ENCODE data around the gene SPACDR. TPM values are rescaled to one million over a fixed set of nuclear protein-coding genes. Genes with fewer than 3 reads are reported as not detected.
A peak's percentile ranks its signal among the peaks of the same experiment; 100 is the strongest.
"Not testable (repeated sequence)": the region's sequence is repeated elsewhere in the genome, so short reads cannot be mapped to it uniquely, and the experiment has no call there.

The SPACDR gene, protein sequence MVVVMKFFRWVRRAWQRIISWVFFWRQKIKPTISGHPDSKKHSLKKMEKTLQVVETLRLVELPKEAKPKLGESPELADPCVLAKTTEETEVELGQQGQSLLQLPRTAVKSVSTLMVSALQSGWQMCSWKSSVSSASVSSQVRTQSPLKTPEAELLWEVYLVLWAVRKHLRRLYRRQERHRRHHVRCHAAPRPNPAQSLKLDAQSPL
- 2.8 and 2.9 TPM in 2 replicates for total RNA-seq

DNA sequence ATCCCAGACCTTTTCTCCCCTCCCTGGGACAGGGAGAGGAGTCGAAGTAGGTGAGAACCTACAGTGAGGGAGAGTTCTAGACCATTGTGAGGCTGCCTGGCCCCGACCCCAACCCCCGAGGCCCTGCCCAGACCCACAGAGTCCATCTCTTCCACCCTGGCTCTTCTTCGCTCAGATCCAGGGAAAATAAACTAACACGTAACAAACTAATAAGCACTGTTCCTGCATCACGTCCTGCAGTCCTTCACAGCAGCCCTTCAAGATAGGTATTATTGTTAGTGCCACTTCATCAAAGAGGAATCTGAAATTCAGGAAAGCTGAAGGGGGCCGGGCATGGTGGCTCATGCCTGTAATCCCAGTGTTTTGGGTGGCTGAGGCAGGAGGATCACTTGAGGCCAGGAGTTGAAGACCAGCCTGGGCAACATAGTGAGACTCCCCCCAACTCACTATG, at the start of gene SPACDR:
Gene SPACDR, minus strand, starts transcription at position 51 of the 451 bp plus-strand sequence. CDS start 235 bp downstream, outside the sequence.
- intact Hi-C loops (cut with micrococcal nuclease), result no loop called here
- Mint-ChIP-seq H3K27me3 (ENCODE audit: insufficient read depth) (no peaks in the 10 kb centered on the region), H3K27ac (no peak within 1 kb of the TSS), H3K9me3 (no peaks in the 10 kb centered on the region), H3K36me3 (ENCODE audit: low read depth) (peaks cover 18% of the 10 kb centered on the region), H3K4me1 (ENCODE audit: low read depth) (no peaks in the 10 kb centered on the region), H3K4me3 (no peak within 1 kb of the TSS)
- no peak for DNase-seq (ENCODE audit: low spot score)

DNA sequence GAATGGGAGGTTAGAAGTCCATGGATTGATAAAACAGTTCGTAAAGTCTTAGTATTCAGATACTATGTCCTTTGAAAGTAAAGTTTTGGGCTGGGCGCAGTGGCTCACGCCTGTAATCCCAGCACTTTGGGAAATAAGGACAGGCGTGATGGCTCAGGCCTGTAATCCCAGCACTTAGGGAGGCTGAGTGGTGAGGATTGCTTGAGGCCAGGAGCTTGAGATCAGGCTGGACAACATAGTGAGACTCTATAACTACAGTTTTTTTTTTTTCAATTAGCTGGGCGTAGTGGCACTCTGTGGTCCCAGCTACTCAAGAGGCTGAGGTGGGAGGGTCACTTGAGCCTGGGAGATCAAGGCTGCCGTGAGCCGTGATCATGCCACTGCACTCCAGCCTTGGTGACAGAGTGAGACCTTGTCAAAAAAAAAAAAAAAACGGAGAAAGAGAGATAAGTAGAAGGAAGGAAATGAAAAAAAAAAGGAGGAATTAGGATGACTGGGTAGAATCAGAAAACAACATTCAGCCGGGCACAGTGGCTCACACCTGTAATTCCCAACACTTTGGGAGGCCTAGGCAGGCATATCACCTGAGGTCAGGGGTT, 49.3 kb upstream of the SPACDR start:
- Mint-ChIP-seq H3K36me3 (ENCODE audit: low read depth) (peaks cover 2% of the 10 kb centered on the region), H3K27ac (no peak overlapping the region), H3K4me1 (ENCODE audit: low read depth) (peaks cover 16% of the 10 kb centered on the region), H3K4me3 (no peak overlapping the region), H3K9me3 (no peaks in the 10 kb centered on the region), H3K27me3 (ENCODE audit: insufficient read depth) (no peaks in the 10 kb centered on the region)
- DNase-seq (ENCODE audit: low spot score), result no peak
- intact Hi-C loops (cut with micrococcal nuclease), result no loop called here

DNA sequence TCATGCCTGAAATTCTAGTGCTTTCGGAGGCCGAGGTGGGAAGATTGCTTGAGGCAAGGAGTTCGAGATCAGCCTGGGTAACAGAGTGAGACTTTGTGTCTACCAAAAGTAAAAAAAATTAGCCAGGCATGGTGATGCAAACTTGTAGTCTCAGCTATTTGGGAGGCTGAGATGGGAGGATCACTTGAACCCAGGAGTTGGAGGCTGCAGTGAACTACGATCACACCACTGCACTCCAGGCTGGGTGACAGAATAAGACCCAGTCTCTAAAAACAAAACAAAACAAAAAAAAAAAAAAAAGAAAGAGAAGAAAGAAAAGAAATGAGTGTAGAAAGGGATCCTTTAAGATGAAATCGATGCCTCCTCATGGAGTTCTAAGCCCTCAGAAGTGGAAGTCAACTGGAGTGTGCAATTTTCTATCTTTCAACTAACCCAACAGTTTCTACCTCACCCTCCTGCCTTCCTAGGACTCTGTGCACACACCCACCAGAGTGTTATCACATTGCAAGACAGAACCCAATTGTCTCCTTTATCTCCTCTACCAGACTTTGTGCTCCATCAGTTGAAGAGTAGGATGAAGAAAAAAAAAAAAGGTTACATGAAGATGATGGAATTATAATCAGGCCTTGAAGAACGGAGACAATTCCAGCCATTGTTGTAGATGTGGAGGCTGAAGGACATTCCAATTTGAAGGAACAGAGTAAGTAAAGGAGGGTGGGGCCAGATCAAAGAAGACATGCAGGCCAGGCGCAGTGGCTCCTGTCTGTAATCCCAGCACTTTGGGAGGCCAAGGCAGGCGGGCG, 46.6 kb upstream of the SPACDR start:
- no peak for DNase-seq (ENCODE audit: low spot score)
- H3K27me3 Mint-ChIP-seq (ENCODE audit: insufficient read depth), result peaks cover 6% of the 10 kb centered on the region
- no peaks in the 10 kb centered on the region for H3K36me3 Mint-ChIP-seq (ENCODE audit: low read depth)
- no peaks in the 10 kb centered on the region for H3K9me3 Mint-ChIP-seq
- no peak overlapping the region for H3K4me3 Mint-ChIP-seq
- intact Hi-C loops (cut with micrococcal nuclease), result no loop called here
- H3K27ac Mint-ChIP-seq, result no peak overlapping the region
- peaks cover 6% of the 10 kb centered on the region for H3K4me1 Mint-ChIP-seq (ENCODE audit: low read depth)

DNA sequence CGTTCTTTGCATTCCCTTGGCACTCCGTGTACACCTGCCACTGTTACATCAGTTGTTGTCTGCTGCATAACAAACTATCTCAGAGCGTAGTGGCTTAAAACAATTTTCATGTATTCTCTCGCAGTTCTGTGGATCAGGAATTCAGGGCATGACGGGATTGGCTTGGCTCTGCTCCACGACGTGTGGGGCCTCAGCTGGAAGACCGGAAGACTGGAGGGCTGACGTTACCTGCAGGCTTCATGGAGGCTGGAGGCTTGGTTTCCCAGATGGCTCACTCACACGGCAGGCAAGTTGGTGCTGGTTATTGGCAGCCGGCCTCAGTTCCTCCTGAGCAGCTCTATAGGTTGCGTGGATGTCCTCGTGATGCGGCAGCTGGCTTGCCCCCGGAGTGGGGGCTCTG, 45.2 kb upstream of the SPACDR start:
- intact Hi-C loops (cut with micrococcal nuclease), result no loop called here
- Mint-ChIP-seq H3K4me3 (no peak overlapping the region), H3K4me1 (ENCODE audit: low read depth) (no peaks in the 10 kb centered on the region), H3K27ac (no peak overlapping the region), H3K36me3 (ENCODE audit: low read depth) (no peaks in the 10 kb centered on the region), H3K27me3 (ENCODE audit: insufficient read depth) (peaks cover 6% of the 10 kb centered on the region), H3K9me3 (no peaks in the 10 kb centered on the region)
- no peak for DNase-seq (ENCODE audit: low spot score)

DNA sequence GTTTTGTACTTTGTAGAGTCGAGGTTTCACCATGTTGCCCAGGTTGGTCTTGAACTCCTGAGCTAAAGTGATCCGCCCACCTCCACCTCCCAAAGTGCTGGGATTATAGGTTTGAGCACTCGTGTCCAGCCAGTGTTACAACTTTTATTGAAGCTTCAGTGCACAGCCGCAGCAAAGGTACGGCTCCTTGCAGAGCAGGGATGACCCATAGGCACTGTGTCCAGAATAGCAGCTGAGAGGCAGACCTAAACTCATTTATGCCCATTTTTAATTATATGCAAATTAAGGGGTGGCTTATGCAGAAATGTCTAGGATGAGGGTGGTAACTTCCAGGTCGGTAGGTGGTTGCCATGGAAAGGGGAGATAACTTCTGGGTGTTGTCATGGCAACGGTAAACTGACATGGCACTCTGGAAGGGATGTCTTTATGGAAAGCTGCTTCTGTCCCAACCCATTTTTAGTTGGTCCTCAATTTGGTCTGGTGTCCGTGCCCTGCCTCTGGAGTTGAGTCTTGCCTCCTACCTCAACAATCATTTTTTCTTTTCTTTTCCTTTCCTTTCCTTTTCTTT, 42.4 kb upstream of the SPACDR start:
- H3K4me1 Mint-ChIP-seq (ENCODE audit: low read depth), result no peaks in the 10 kb centered on the region
- intact Hi-C loops (cut with micrococcal nuclease), result no loop called here
- H3K36me3 Mint-ChIP-seq (ENCODE audit: low read depth), result no peaks in the 10 kb centered on the region

DNA sequence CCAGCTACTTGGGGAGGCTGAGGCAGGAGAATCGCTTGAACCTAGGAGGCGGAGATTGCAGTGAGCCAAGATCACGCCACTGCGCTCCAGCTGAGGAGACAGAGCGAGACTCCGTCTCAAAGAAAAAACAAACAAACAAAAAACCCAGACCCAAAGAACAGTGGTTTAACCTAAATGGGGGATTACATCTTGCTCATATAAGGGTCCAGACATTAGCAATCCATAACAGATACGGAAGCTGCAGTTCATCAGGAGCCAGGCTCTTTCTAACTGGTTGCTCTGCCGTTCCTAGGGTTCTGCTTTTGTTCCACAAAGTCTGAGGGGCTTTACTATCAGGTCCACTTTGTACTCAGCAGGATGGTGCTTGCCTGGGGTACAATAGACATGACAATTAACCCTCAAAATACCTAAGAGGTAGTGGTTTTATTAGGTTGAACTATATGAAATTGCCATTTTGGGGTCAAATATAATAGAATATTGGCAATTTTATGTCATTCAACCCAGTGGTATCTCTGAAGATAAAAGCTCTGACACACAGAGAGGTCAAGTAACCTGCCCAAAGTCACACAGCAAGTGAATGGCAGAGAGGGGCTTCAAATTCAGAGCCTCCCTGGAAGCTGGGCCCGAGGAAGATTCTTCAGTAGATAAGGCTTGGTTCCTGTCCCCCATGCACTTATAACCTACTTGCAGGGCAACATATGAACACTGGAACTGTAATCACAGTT, 41.0 kb upstream of the SPACDR start:
- Mint-ChIP-seq H3K27ac (no peak overlapping the region), H3K4me3 (no peak overlapping the region), H3K9me3 (no peaks in the 10 kb centered on the region), H3K36me3 (ENCODE audit: low read depth) (no peaks in the 10 kb centered on the region), H3K27me3 (ENCODE audit: insufficient read depth) (peaks cover 10% of the 10 kb centered on the region), H3K4me1 (ENCODE audit: low read depth) (no peaks in the 10 kb centered on the region)
- DNase-seq (ENCODE audit: low spot score), result no peak
- intact Hi-C loops (cut with micrococcal nuclease), result no loop called here

More for the DNA sequence above, 42.4 kb upstream of the SPACDR start:
- no peak overlapping the region for H3K4me3 Mint-ChIP-seq
- no peak for DNase-seq (ENCODE audit: low spot score)
- no peaks in the 10 kb centered on the region for H3K9me3 Mint-ChIP-seq
- H3K27ac Mint-ChIP-seq, result no peak overlapping the region
- H3K27me3 Mint-ChIP-seq (ENCODE audit: insufficient read depth), result peaks cover 6% of the 10 kb centered on the region

DNA sequence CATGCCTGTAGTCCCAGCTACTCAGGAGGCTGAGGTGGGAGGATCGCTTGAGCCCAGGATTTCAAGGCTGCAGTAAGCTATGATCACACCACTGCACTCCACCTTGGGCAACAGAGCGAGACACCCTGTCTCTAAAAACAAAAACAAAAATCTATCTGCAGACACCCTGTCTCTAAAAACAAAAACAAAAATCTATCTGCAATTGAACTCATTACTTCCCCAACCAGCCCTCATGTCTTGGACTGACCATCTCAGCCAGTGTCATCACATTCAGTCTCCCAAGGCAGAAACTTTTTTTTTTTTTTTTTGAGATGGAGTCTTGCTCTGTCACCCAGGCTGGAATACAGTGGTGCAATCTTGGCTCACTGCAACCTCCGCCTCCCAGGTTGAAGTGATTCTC, 40.0 kb upstream of the SPACDR start:
- DNase-seq (ENCODE audit: low spot score); H3K36me3 Mint-ChIP-seq (ENCODE audit: low read depth); H3K4me3 Mint-ChIP-seq; H3K4me1 Mint-ChIP-seq (ENCODE audit: low read depth); H3K9me3 Mint-ChIP-seq; H3K27me3 Mint-ChIP-seq (ENCODE audit: insufficient read depth); H3K27ac Mint-ChIP-seq; intact Hi-C loops (cut with micrococcal nuclease): not testable (repeated sequence)

DNA sequence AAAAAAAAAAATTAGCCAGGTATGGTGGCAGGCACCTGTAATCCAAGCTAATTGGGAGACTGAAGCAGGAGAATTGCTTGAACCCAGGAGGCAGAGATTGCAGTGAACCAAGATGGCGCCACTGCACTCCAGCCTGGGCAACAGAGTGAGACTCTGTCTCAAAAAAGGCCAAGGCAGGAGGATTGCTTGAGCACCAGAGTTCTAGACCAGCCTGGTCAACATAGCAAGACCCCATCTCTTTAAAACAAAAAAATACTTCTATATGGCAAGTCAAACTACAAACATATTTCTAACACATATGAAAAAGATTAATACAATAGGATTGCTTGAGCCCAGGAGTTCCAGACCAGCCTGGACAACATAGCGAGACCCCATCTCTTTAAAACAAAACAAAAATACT, 36.7 kb upstream of the SPACDR start:
- intact Hi-C loops (cut with micrococcal nuclease); H3K36me3 Mint-ChIP-seq (ENCODE audit: low read depth); DNase-seq (ENCODE audit: low spot score): not testable (repeated sequence)

DNA sequence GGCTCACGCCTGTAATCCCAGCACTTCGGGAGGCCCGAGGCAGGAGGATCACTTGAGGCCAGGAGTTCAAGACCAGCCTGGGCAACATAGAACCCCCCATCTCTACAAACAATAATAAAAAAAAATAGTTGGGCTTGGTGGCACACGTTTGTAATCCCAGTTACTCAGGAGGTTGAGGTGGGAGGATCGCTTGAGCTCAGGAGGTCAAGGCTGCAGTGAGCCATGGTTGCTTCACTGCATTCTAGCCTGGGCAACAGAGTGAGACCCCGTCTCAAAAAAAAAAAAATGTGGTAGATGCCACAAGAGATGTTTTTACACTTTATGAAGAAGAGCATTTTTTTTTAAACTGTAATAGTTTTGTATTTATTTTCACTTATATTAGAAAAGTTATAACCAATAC, 32.4 kb upstream of the SPACDR start:
- no peaks in the 10 kb centered on the region for H3K36me3 Mint-ChIP-seq (ENCODE audit: low read depth)
- H3K4me3 Mint-ChIP-seq, result no peak overlapping the region
- intact Hi-C loops (cut with micrococcal nuclease), result no loop called here
- no peaks in the 10 kb centered on the region for H3K9me3 Mint-ChIP-seq
- no peak for DNase-seq (ENCODE audit: low spot score)
- H3K4me1 Mint-ChIP-seq (ENCODE audit: low read depth), result peaks cover 8% of the 10 kb centered on the region
- H3K27ac Mint-ChIP-seq, result no peak overlapping the region
- H3K27me3 Mint-ChIP-seq (ENCODE audit: insufficient read depth), result peaks cover 19% of the 10 kb centered on the region

More for the DNA sequence above, 36.7 kb upstream of the SPACDR start:
- not testable (repeated sequence) for H3K9me3 Mint-ChIP-seq; H3K27ac Mint-ChIP-seq; H3K27me3 Mint-ChIP-seq (ENCODE audit: insufficient read depth); H3K4me1 Mint-ChIP-seq (ENCODE audit: low read depth); H3K4me3 Mint-ChIP-seq

DNA sequence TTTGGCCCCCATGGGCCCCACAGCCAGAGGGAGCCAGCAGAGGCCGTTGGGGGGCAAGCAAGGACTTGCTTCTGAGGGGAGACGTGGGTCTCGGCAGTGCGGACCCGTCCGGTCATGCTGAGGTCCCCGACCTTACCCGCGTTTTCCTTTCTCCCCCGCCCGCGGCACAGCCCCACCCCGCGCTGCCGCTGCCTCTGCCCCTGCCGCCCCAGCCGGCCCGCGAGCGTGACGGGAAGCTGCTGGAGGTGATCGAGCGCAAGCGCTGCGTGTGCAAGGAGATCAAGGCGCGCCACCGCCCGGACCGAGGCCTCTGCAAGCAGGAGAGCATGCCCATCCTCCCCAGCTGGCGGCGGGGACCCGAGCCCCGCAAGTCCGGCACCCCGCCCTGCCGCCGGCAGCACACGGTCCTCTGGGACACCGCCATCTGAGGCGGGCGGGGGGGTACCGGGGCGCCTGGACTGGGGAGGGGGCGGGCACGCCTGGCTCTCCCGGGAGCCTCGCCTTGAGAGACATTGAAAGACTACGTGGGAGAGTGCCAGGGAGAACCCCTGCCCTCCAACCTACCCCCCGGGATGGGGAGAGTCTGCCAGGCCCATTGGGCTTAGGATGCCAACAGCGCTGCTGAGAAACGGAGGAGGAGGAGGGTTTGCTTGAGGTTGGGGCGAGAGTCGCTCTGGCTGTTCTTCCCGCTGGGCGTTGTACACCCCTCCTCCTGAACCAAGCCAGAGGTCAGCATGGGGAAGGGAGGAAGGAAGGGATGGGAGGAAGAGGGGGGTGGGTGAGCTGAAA, 29.6 kb upstream of the SPACDR start:
- H3K27me3 Mint-ChIP-seq (ENCODE audit: insufficient read depth), result peaks cover 18% of the 10 kb centered on the region
- H3K4me1 Mint-ChIP-seq (ENCODE audit: low read depth), result peaks cover 8% of the 10 kb centered on the region
- H3K4me3 Mint-ChIP-seq, result peak overlapping the region; percentile 61
- intact Hi-C loops (cut with micrococcal nuclease), result loop anchor here (2.0 kb wide), 1 partner anchor 51 kb away; no protein-coding TSS in a partner anchor
- no peaks in the 10 kb centered on the region for H3K9me3 Mint-ChIP-seq
- peak; percentile 41 for DNase-seq (ENCODE audit: low spot score)
- no peak overlapping the region for H3K27ac Mint-ChIP-seq
- no peaks in the 10 kb centered on the region for H3K36me3 Mint-ChIP-seq (ENCODE audit: low read depth)

DNA sequence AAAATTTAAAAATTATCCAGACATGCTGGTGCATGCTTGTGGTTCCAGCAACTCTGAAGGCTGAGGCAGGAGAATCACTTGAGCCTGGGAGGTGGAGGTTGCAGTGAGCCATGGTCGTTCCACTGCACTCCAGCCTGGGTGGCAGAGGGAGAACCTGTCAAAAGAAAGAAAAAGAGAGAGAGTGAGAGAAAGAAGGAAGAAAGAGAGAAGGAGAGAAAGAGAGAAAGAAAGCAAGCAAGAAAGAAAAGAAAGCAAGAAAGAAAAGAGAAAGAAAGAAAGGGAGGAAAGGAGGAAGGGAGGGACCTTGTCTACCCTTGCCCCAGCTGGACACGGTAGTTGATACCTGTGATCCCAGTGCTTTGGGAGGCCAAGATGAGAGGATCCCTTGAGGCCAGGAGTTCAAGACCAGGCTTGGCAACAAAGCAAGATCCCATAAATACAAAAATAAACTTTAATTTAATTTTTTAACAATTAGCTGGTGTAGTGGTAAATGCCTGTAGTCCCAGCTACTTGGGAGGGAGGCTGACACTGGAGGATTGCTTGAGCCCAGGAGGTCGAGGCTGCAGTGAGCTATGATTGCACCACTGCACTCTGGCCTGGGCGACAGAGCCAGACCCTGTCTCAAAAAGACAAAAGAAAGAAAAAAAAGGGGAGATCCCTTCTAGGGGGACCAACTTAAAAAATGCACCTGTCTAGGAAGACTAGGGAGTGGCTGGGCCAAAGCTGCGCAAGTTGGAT, 28.8 kb upstream of the SPACDR start:
- peak overlapping the region; percentile 67 for H3K4me3 Mint-ChIP-seq
- H3K27ac Mint-ChIP-seq, result peak overlapping the region; percentile 44
- H3K27me3 Mint-ChIP-seq (ENCODE audit: insufficient read depth), result peaks cover 18% of the 10 kb centered on the region
- no peaks in the 10 kb centered on the region for H3K36me3 Mint-ChIP-seq (ENCODE audit: low read depth)
- H3K4me1 Mint-ChIP-seq (ENCODE audit: low read depth), result peaks cover 8% of the 10 kb centered on the region
- intact Hi-C loops (cut with micrococcal nuclease), result loop anchor here (2.0 kb wide), 1 partner anchor 52 kb away; no protein-coding TSS in a partner anchor
- no peaks in the 10 kb centered on the region for H3K9me3 Mint-ChIP-seq
- no peak for DNase-seq (ENCODE audit: low spot score)
